ENCODE measurements around the gene PTPRN2. TPM values are rescaled to one million over a fixed set of nuclear protein-coding genes. Genes with fewer than 3 reads are reported as not detected.

The PTPRN2 gene
- total RNA-seq, 3 donors from 2014 or later = 0.43 to 0.66 (median 0.63) TPM

GRCh38 chr7:158029509-158029908, 558.1 kb downstream of the PTPRN2 start:
- no peak for ATAC-seq
- DNase-seq = no peak
- H3K9me3 Mint-ChIP-seq = peaks cover 5% of the 10 kb centered on the region
- no peaks in the 10 kb centered on the region for H3K4me1 Mint-ChIP-seq (ENCODE audit: low read depth)
- peaks cover 8% of the 10 kb centered on the region for H3K27me3 Mint-ChIP-seq (ENCODE audit: low read depth)
- no peak overlapping the region for H3K4me3 Mint-ChIP-seq
- H3K36me3 Mint-ChIP-seq (ENCODE audit: insufficient read depth) = no peaks in the 10 kb centered on the region

DNA sequence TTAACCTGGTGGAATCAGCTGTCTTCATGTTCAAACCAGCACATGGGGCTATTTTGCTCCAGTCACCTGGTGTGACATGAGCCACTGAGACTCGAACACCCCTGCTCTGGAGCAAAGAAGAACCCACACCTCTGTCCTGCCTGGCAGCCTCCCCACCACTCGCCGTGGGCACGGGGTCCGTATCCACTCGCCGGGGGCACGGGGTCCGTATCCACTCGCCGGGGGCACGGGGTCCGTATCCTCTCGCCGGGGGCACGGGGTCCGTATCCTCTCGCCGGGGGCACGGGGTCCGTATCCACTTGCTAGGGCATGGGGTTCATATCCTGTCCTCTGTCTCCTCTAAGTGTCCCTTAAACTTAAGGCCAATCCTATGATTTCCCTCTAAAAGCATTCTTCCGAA, 558.7 kb downstream of the PTPRN2 start:
- peaks cover 5% of the 10 kb centered on the region for H3K9me3 Mint-ChIP-seq
- DNase-seq = no peak
- H3K36me3 Mint-ChIP-seq (ENCODE audit: insufficient read depth) = no peaks in the 10 kb centered on the region
- peaks cover 5% of the 10 kb centered on the region for H3K27me3 Mint-ChIP-seq (ENCODE audit: low read depth)
- no peak for ATAC-seq
- H3K4me3 Mint-ChIP-seq = no peak overlapping the region
- no peaks in the 10 kb centered on the region for H3K4me1 Mint-ChIP-seq (ENCODE audit: low read depth)

GRCh38 chr7:158028290-158028941, 559.2 kb downstream of the PTPRN2 start:
- H3K4me3 Mint-ChIP-seq = no peak overlapping the region
- H3K4me1 Mint-ChIP-seq (ENCODE audit: low read depth) = no peaks in the 10 kb centered on the region
- peaks cover 5% of the 10 kb centered on the region for H3K27me3 Mint-ChIP-seq (ENCODE audit: low read depth)
- H3K36me3 Mint-ChIP-seq (ENCODE audit: insufficient read depth) = no peaks in the 10 kb centered on the region
- ATAC-seq (no peak), DNase-seq (no peak)
- H3K9me3 Mint-ChIP-seq = peaks cover 5% of the 10 kb centered on the region

GRCh38 chr7:158027646-158028045, 560.0 kb downstream of the PTPRN2 start:
- no peak for DNase-seq
- Mint-ChIP-seq H3K27me3 (ENCODE audit: low read depth) (peaks cover 5% of the 10 kb centered on the region), H3K36me3 (ENCODE audit: insufficient read depth) (no peaks in the 10 kb centered on the region), H3K4me1 (ENCODE audit: low read depth) (no peaks in the 10 kb centered on the region), H3K9me3 (no peaks in the 10 kb centered on the region), H3K4me3 (no peak overlapping the region)
- no peak for ATAC-seq

GRCh38 chr7:158026636-158027265, 560.9 kb downstream of the PTPRN2 start:
- ATAC-seq (no peak), DNase-seq (no peak)
- no peaks in the 10 kb centered on the region for H3K4me1 Mint-ChIP-seq (ENCODE audit: low read depth)
- H3K27me3 Mint-ChIP-seq (ENCODE audit: low read depth) = no peaks in the 10 kb centered on the region
- H3K36me3 Mint-ChIP-seq (ENCODE audit: insufficient read depth) = no peaks in the 10 kb centered on the region
- H3K4me3 Mint-ChIP-seq = no peak overlapping the region
- H3K9me3 Mint-ChIP-seq = no peaks in the 10 kb centered on the region

DNA sequence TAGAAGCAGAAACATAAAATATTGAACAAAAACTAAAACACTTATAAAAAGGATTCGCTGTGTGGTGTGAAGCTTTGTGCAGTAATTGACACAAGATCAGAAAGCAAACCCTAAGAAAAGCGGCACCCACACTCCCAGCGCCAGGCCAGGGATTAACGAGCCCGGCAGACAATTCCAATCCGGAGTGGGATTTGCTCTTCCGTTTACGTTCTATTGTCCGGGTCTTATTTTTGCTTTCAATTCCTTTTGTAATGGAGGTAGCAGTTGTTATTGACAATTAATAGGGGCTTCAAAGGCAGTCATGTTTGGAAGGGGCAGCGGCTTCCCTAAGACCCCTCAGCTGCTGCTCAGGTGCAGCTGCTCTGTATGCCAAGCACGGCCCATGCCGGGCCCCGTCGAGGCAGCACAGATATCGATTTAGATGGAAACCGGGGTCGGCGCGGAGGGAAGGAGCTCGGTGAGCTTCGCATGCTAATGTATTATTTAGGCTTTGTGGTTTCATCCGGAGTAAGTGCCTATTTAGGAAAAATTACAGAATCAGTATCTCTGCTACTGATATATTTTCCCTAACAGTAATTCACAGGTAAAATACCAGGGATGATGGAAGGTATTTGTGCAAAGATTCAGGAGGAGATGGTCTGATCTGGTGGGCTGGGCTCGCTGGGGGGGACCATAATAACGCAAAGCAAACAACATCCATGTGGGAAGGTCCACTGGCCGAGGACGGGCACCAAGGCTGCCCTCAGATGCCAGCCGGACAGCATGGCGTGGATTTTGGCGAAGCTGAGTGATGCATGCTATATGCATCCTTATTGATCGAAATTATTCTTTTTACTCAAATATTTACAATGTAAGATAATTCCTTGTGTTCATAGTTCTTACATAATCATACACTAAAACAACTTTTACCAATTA, 561.7 kb downstream of the PTPRN2 start:
- ATAC-seq (no peak), DNase-seq (no peak)
- no peak overlapping the region for H3K4me3 Mint-ChIP-seq
- no peaks in the 10 kb centered on the region for H3K4me1 Mint-ChIP-seq (ENCODE audit: low read depth)
- H3K27me3 Mint-ChIP-seq (ENCODE audit: low read depth) = no peaks in the 10 kb centered on the region
- no peaks in the 10 kb centered on the region for H3K36me3 Mint-ChIP-seq (ENCODE audit: insufficient read depth)
- no peaks in the 10 kb centered on the region for H3K9me3 Mint-ChIP-seq

DNA sequence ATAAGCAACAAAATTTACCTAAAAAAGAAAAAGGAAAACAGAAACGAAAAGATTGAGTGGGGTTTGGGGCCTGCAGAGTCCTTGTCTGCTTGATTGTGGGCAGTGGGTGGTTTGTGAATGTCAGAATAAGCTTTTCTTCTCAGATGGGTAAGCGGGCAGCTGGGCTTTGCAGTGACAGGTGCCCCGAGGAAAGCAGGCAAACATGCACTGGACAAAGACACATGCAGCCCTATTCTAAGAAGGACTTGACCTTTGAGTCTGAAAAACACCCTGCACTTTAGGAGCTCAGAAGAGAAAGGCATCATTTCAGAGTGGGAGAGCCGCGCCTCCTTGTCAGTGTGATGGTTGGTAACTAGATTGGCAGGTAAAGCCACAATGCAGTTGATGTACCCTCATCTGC, 562.7 kb downstream of the PTPRN2 start:
- H3K4me3 Mint-ChIP-seq = no peak overlapping the region
- no peaks in the 10 kb centered on the region for H3K27me3 Mint-ChIP-seq (ENCODE audit: low read depth)
- DNase-seq = no peak
- no peaks in the 10 kb centered on the region for H3K9me3 Mint-ChIP-seq
- no peaks in the 10 kb centered on the region for H3K4me1 Mint-ChIP-seq (ENCODE audit: low read depth)
- H3K36me3 Mint-ChIP-seq (ENCODE audit: insufficient read depth) = no peaks in the 10 kb centered on the region
- ATAC-seq = no peak

GRCh38 chr7:158024351-158024715, 563.3 kb downstream of the PTPRN2 start:
- H3K4me1 Mint-ChIP-seq (ENCODE audit: low read depth) = no peaks in the 10 kb centered on the region
- ATAC-seq (no peak), DNase-seq (no peak)
- no peaks in the 10 kb centered on the region for H3K27me3 Mint-ChIP-seq (ENCODE audit: low read depth)
- no peaks in the 10 kb centered on the region for H3K9me3 Mint-ChIP-seq
- H3K36me3 Mint-ChIP-seq (ENCODE audit: insufficient read depth) = no peaks in the 10 kb centered on the region
- no peak overlapping the region for H3K4me3 Mint-ChIP-seq

- DNase-seq (no peak), ATAC-seq (no peak)
- Mint-ChIP-seq H3K4me1 (ENCODE audit: low read depth) (no peaks in the 10 kb centered on the region), H3K27me3 (ENCODE audit: low read depth) (no peaks in the 10 kb centered on the region), H3K9me3 (no peaks in the 10 kb centered on the region), H3K36me3 (ENCODE audit: insufficient read depth) (no peaks in the 10 kb centered on the region), H3K4me3 (no peak overlapping the region)
Observed at GRCh38 chr7:158023681-158024350, 563.8 kb downstream of the PTPRN2 start.

- Mint-ChIP-seq H3K4me3 (no peak overlapping the region), H3K4me1 (ENCODE audit: low read depth) (no peaks in the 10 kb centered on the region), H3K9me3 (no peaks in the 10 kb centered on the region), H3K27me3 (ENCODE audit: low read depth) (no peaks in the 10 kb centered on the region), H3K36me3 (ENCODE audit: insufficient read depth) (no peaks in the 10 kb centered on the region)
- ATAC-seq (no peak), DNase-seq (no peak)
Observed at GRCh38 chr7:158023157-158023556, 564.5 kb downstream of the PTPRN2 start.

DNA sequence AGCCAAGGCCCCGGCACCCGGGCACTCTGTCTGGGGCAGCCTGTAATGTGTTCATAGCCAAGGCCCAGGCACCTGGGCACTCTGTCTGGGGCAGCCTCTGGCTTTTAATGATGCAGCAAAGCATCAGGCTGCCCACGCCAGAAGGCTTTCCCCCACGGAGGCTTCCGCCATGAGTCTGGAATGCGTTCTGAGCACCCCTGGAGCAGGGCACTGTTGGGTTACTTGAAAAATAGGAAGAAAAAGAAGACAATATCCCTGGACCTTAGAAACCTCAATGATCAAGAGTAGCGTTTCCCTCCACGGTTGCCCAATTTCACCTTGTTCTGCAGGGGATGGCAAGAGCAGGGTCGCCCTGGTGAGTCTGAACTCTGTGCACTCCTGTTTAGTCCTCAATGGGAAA, 565.0 kb downstream of the PTPRN2 start:
- no peaks in the 10 kb centered on the region for H3K27me3 Mint-ChIP-seq (ENCODE audit: low read depth)
- no peaks in the 10 kb centered on the region for H3K4me1 Mint-ChIP-seq (ENCODE audit: low read depth)
- DNase-seq (no peak), ATAC-seq (no peak)
- no peaks in the 10 kb centered on the region for H3K36me3 Mint-ChIP-seq (ENCODE audit: insufficient read depth)
- H3K4me3 Mint-ChIP-seq = no peak overlapping the region
- no peaks in the 10 kb centered on the region for H3K9me3 Mint-ChIP-seq

DNA sequence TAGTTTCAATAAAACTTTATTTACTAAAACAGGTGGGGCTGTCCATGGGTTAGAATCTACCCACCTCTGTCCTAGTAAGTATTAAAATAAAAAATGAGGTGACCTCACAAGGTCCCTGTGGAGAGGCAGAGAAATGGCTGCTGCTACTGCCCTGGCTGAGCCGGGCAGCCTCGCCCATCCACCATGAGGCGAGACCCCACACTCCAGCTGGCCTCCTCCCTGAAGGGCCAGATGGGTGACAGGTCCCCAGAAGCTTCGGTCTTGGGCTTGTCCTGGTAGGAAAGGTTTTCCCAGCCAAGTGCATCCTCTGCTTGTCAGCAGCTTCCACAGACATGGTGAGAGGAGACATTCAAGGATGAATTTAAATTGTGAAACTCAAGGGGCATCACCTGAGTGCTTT, 565.8 kb downstream of the PTPRN2 start:
- ATAC-seq (no peak), DNase-seq (no peak)
- H3K4me3 Mint-ChIP-seq = no peak overlapping the region
- no peaks in the 10 kb centered on the region for H3K4me1 Mint-ChIP-seq (ENCODE audit: low read depth)
- no peaks in the 10 kb centered on the region for H3K9me3 Mint-ChIP-seq
- H3K27me3 Mint-ChIP-seq (ENCODE audit: low read depth) = no peaks in the 10 kb centered on the region
- H3K36me3 Mint-ChIP-seq (ENCODE audit: insufficient read depth) = no peaks in the 10 kb centered on the region

GRCh38 chr7:158020706-158021095, 566.9 kb downstream of the PTPRN2 start:
- Mint-ChIP-seq H3K4me3 (no peak overlapping the region), H3K36me3 (ENCODE audit: insufficient read depth) (no peaks in the 10 kb centered on the region), H3K4me1 (ENCODE audit: low read depth) (no peaks in the 10 kb centered on the region), H3K9me3 (no peaks in the 10 kb centered on the region), H3K27me3 (ENCODE audit: low read depth) (no peaks in the 10 kb centered on the region)
- ATAC-seq = no peak
- DNase-seq = no peak

Data from activated T-cell treated with anti-CD3 and anti-CD28 coated beads, Interleukin-2, amount 50 U/mL, for 4 hours (primary cell).